ENCODE measurements around the gene PTPRZ1.

PTPRZ1 gene

DNA sequence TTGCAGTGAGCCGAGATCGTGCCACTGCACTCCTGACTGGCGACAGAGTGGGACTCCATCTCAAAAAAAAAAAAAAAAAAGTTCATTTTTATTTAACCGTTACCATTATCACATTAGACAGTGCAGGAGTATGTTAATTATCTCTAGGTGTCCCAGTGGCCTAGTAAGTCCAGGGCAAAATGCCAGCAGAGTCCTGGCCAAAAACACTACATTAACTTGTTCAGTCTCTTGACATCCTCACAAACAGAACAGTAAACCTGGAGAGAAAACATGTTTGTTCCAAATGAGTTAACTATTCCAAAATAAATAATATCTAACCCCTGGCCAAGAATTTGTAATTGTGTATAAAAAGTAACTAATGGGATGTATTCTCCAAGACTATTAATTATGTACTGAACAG, 43.2 kb downstream of the PTPRZ1 start:
- TF ChIP-seq, protein P1, sequence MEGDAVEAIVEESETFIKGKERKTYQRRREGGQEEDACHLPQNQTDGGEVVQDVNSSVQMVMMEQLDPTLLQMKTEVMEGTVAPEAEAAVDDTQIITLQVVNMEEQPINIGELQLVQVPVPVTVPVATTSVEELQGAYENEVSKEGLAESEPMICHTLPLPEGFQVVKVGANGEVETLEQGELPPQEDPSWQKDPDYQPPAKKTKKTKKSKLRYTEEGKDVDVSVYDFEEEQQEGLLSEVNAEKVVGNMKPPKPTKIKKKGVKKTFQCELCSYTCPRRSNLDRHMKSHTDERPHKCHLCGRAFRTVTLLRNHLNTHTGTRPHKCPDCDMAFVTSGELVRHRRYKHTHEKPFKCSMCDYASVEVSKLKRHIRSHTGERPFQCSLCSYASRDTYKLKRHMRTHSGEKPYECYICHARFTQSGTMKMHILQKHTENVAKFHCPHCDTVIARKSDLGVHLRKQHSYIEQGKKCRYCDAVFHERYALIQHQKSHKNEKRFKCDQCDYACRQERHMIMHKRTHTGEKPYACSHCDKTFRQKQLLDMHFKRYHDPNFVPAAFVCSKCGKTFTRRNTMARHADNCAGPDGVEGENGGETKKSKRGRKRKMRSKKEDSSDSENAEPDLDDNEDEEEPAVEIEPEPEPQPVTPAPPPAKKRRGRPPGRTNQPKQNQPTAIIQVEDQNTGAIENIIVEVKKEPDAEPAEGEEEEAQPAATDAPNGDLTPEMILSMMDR (IDR thresholded peaks at IDR 0.05) = no peak

DNA sequence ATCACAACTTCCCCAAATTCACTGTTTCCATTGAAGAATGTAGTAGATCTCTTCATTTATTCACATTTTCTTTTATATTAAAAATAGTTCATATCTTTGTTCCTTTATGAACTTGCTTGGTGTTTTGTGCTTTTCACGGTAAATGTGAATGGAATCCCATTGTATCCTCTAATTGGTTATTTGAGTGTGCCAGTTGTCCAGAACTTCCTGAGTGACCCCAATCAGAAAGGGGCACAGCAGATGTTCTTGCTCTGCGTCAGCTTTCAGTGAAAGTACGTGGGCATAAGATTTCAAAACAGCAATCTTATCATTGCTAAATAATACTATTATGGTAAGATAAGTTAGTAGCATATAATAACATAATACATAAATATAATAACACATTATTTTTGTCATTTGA, 47.0 kb downstream of the PTPRZ1 start:
- TF ChIP-seq, protein P1 (IDR thresholded peaks at IDR 0.05) = no peak

DNA sequence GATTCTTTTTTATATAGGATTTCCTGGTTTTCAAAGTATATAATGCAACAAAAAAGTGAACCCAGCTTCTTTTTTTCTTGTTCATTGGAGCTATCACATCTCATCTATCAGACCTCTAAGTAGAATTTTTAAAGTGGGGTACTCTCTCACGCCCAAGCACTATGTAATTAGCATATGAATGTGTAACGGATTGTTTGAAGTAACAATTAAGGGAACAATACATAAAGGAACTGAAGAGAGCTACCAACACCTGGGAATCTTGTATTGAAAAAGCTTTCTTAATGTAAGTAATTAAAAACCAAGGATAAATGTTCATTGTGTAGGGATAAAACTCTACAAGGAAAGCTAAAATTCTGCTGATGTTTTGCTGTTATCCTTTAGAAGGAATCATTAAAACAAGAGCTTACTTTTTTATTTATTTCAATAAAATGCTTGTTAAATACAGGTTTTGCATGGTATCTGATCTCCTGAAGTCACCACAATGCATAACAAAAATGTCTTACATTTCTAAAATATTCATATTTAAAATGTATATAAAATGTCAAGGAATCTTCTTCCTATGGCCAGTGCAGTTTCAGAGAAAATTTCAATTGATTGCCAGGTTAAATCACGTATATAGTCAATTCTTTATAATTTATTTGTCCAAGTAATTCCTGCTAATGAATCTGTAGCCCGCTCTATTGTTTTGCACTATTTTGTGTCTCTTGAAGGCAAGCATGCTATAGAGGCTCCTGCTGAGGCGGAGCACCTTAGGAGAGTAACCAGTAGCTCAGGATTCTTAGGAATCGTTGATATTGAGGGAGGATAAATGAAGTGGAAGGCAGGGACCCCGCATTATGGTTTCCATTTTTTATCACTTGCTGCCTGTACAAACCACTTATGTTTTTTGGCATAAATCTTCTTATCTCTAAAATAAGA, 51.6 kb downstream of the PTPRZ1 start:
- TF ChIP-seq, protein P1 (IDR thresholded peaks at IDR 0.05) = no peak

DNA sequence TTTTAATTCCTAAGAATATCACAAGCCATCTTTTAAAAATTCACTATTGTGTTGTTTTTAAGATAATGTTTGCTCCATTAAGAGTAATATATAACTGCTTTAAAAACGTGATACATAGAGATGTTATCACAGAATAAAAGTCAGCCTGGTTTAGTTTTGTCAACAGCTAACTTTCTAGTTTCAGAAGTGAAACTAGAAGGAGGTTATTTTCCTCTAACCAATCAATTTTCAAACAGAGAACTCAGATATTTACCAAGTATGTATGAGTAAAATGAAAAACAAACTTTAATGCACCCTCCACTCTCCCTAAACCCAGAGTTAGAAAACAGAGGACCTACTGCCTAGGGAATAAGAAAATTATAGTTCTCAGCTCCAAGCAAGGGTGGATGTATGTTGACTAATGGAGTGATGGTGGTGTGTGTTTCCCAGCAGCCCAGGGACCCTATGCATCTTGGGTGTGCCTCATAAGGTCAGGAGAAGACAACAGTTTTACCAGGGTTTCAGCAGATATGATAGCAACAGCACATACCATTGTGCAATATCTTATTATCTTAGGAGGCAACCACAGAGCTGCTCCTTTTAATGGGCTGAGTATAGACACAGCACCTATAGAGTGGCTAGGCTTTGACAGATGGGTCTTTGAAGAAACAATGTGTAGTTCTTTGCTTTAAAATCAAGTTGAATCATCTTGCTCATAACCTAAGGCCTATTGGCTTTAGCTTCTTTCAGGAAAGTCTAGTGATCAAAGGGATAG, 58.4 kb downstream of the PTPRZ1 start:
- TF ChIP-seq, protein P1 (IDR thresholded peaks at IDR 0.05) = no peak

DNA sequence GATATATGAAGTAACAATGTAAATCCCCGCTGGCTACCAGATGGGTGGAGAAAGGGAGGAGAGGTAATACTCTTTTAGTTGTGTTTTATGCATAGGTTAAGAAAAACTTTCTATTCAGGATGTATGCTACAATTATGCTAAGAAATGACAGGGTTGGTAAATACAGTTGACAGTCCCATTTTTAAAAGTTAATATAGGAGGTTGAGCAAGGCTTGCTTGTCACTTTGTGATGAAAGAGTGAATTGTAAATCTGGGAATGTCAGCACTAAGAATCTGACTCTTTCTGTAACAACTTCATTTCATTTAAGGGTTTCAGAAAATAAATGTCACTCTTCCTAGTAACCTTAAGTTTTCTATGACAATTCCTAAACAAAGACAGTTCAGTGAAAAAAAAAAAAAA, 59.8 kb downstream of the PTPRZ1 start:
- TF ChIP-seq, protein P1 (IDR thresholded peaks at IDR 0.05) = no peak

DNA sequence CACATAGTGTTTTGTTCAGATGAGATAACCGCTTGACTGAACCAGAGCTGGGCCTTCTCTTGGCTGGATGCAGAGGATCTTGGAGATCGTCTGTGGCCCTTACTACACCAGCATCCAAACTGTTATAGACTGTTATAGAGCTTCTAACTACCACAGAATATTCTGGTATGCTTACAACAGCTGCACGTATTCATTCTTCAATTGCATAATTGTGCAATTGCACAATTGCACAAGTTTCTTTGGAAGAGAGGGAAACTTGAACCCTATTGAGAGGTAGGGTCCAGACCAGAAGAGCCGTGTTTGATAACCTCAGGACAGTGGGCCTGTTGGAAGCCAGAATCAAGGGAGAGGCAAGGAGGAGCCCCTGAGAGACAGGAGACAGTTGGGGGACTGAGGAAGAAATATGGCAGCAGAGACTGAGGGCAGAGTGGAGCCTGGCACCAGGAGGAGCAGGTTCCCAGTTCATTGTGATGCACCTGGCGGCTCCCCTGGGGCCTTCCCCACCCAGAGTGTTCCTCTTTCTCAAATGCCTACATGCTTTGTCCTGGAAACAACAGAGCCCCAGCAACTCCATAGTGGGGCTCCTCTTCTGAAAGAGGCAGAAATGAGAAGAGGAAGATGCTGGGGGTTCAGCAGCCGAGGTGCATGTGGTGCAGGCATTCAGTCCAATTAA, 64.1 kb downstream of the PTPRZ1 start:
- TF ChIP-seq, protein P1 (IDR thresholded peaks at IDR 0.05) = no peak

DNA sequence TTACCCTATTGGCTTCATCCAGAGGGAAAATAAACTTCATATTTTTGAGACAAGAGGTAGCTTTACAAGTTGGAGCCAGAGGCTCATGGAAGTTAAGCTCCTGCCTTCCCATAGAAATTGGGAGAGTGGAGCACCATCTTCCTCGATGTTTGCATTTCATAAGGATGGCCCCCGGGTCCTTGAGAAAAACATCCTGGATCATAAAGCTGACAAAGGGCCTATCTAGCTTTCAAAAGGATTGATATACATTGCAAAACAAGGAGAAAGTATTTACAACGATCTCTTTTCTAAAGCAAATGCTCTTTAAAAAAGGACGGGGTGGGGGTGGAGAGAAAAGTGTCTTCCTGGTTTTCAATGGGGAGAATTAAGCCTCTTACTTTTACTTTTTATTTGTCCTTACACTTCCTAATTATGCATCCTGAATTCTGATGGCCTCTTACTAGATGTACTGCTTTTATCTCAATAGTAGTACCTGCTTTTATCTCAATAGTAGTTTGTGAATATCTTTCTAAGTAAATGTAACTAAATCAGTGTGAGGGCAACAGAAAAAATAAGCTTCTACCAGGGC, 65.6 kb downstream of the PTPRZ1 start:
- TF ChIP-seq, protein P1 (IDR thresholded peaks at IDR 0.05) = no peak
